ENCODE measurements around the gene ABCD1.
A peak's percentile ranks its signal among the peaks of the same experiment; 100 is the strongest.
"Not testable (repeated sequence)": the region's sequence is repeated elsewhere in the genome, so short reads cannot be mapped to it uniquely, and the experiment has no call there.

The ABCD1 gene

DNA sequence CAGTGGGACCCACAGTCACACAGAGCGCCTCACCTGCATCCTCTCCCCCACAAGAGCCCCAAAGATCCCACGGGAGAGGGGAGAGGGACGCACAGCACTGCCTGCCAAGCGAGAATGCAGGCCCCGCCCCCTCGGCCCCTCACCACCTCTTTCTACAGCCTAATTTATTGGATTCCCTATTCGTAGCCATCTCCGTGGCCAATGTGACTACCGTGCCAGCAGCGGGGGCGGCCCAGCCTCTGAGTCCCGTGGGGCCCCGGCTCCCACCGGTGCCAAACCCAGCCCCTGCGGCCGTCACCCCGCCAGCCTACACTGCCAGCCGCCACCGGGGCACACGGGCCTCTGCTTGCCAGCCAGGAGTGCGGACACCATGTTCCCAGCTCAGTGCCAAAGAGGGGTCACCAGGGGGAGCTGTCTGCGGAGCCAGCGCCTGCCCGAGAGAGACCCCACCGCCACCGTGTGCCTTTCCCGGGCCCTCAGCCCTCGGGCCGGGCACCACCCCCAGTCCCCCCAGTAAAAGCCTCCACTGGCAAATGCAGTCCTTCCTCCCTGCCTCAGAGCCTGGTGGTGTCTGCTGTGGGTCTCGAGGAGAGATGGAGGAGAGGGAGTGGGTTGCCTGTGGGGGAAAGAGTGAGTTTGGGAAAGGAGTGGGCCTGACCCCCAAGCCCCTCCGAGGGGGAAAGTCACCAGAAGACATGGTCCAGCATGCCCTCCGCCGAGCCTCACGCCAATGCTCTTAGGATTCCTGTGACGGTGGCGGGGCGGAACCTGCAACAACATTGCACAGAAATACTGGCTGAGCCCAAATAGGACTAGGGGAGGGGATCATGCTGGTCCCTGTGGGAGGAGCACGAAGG lies 19.8 kb downstream of the ABCD1 start:
- TF ChIP-seq POLR2A (IDR thresholded peaks at IDR 0.05; ENCODE audit: low read depth, low read length) = no peak
- FAIRE-seq (no peak), DNase-seq (ENCODE audit: insufficient read length, low spot score) (no peak)

DNA sequence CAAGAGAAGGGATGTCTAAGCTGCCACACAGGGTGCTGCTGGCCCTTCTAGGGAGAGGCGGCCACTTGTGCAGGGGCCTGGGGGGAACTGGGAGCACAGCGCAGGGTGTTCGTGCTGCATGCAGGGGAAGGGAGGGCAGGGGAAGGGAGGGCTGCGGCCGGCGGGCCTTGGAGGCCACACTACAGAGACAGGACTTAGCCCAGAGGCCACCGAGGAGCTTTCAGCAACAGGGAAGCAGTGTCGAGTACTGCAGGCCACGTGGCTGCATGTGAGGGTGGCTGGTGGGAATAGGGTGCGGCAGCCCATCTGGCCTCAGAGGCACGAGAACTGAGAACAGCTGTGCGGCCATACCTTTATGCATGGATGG lies 20.4 kb downstream of the ABCD1 start:
- not testable (repeated sequence) for FAIRE-seq; DNase-seq (ENCODE audit: insufficient read length, low spot score)

DNA sequence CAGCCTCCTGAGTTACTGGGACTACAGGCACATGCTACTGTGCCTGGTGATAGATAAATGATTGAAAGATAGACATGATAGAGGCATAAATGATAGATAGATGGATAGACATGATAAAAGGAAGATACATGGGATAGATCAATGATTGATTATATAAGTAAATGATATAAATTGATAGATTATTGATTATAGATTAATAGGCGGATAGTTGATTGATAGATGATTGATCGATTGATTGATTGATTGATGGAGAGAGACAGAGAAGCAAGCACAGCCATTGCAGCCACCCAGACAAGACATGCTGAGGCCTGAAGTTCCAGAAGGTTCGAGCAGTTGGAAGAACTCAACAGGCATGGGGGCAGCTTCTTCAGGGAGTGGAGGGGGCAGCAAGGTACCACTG lies 21.7 kb downstream of the ABCD1 start:
- DNase-seq (ENCODE audit: insufficient read length, low spot score) = no peak
- no peak for TF ChIP-seq POLR2A (IDR thresholded peaks at IDR 0.05; ENCODE audit: low read depth, low read length)
- FAIRE-seq = no peak

- DNase-seq (ENCODE audit: insufficient read length, low spot score); FAIRE-seq: not testable (repeated sequence)
These were observed 22.3 kb downstream of the ABCD1 start for GRCh38 chrX:153746991-153747390.

DNA sequence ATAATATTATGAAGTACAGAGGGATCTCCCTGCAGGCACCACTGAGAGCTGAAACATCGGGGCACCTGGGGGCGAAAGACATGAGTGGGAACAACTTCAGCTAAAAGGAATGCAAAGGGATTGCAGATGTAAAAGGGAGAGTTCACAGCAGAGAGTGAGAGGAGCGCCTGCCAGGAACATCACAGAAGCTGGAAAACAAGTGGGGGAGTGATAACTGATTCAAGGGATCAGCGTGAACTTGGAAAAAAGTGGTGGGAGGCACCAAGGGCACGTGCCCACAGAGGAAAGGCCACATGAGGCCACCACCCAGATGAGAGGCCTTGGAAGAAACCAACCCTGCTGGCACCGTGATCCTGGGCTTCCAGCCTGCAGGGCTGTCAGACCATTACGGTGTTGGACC lies 24.4 kb downstream of the ABCD1 start:
- DNase-seq (ENCODE audit: insufficient read length, low spot score); FAIRE-seq: not testable (repeated sequence)

DNA sequence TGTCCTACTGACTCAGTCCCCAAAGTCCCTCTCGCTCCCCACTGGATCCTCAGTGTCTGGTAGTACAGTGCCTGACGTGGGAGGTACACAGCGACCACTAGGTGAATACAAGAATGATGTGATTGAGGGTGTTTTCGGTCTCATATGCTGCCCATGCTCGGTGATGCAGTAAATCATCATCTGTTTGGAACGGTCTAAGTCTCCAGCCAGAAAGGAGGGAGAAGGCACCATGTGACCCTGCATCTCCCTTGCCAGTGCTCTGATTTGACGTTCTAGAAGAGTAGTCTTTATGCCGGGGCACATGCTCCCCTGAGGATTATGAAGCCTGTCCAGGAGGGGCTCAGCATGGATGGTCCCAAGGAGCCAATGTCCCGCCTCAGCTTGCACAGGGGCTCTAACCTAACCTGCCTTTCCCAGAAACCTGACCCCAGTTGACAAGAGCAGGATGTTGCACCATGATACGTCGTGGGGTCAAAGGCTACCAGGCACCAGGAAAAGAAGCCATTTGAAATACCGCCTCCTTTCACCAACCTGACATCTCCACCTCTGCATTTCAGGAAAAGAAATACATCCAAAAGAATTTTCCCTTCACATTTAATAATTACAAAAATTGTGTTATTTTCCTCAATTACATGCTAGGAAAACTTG lies 25.6 kb downstream of the ABCD1 start:
- no peak for TF ChIP-seq POLR2A (IDR thresholded peaks at IDR 0.05; ENCODE audit: low read depth, low read length)
- FAIRE-seq = no peak
- no peak for DNase-seq (ENCODE audit: insufficient read length, low spot score)

- FAIRE-seq = no peak
- no peak for DNase-seq (ENCODE audit: insufficient read length, low spot score)
- TF ChIP-seq POLR2A (IDR thresholded peaks at IDR 0.05; ENCODE audit: low read depth, low read length) = no peak
These were observed 30.5 kb downstream of the ABCD1 start for GRCh38 chrX:153755136-153755535.

GRCh38 chrX:153761863-153762262 lies 37.2 kb downstream of the ABCD1 start:
- FAIRE-seq (no peak), DNase-seq (ENCODE audit: insufficient read length, low spot score) (no peak)
- no peak for TF ChIP-seq POLR2A (IDR thresholded peaks at IDR 0.05; ENCODE audit: low read depth, low read length)

GRCh38 chrX:153762626-153763173 lies 38.0 kb downstream of the ABCD1 start:
- FAIRE-seq = no peak
- DNase-seq (ENCODE audit: insufficient read length, low spot score) = no peak
- no peak for TF ChIP-seq POLR2A (IDR thresholded peaks at IDR 0.05; ENCODE audit: low read depth, low read length)

DNA sequence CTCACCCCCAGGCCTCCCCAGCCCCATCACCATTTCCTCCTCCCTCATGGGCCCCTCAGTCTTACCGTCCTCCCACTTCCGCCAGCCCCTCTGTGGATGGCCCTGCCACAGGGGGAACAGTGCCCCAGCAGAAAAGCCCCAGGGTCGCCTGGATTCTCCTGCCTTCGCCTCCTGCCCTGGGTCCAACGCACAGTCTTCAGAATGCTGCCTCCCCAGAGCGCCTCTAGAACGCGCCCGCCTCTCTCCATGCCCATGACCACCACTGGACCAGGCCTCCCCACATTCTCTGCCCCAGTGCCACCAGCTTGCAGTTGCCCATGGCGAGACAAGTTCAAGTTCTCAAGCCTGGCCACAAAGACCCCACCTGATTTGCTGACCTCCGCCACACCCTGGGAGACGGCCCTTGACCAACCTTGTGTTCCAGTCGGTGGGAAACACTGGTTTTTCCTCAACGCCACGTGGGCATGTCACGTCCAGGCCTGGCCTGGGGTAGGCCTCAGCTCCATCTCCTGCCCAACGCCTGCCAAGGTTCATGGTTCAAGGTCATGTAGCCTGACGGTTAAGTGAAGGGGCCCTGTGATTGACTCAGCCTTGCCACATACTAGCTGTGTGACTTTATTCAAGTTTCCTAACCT lies 38.8 kb downstream of the ABCD1 start:
- FAIRE-seq (no peak), DNase-seq (ENCODE audit: insufficient read length, low spot score) (no peak)
- no peak for TF ChIP-seq POLR2A (IDR thresholded peaks at IDR 0.05; ENCODE audit: low read depth, low read length)

DNA sequence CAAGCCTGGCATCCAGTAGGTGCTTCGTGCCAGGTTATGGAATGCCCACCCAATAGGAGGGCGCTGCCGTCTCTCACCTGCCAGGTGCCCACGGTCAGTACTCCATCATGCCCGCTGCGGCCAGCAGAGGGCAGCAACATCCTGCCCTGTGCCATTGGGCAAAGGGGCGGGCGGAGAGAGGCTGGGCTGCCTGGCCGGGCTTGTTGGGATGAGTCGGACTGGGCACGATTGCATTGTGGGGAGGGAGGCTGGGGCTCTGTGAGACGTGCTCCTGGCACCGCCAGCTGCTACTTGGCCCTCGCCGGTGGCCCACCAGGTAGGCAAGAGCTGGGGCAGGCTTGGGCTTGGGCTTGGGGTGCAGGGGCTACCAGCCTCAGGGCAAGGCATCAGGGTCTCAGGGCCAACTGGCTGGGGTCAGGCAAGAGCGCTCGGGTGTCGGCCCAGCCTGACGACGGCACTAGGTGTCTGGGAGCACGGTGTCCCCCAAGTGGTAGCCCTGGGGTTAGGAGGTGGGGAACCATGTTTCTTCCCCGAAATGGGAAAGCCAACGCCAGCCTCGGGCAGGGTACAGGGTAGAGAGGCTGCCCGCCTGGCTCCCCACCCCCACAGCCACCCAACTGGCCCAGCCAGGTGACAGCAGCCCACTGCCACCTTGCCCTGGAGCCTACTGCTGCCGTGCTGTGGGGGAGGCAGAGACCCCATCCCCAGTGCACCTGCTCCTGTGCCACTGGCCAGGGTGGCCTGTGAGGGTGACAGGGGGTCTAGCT lies 39.5 kb downstream of the ABCD1 start, which contains the start of gene PLXNB3:
Gene PLXNB3 (plus strand): TSS at position 261 of the 767 bp plus-strand sequence. CDS start 1,287 bp downstream, outside the sequence.
- FAIRE-seq (peak; percentile 20), DNase-seq (ENCODE audit: insufficient read length, low spot score) (peak; percentile 84)
- no peak for TF ChIP-seq POLR2A (IDR thresholded peaks at IDR 0.05; ENCODE audit: low read depth, low read length)

DNA sequence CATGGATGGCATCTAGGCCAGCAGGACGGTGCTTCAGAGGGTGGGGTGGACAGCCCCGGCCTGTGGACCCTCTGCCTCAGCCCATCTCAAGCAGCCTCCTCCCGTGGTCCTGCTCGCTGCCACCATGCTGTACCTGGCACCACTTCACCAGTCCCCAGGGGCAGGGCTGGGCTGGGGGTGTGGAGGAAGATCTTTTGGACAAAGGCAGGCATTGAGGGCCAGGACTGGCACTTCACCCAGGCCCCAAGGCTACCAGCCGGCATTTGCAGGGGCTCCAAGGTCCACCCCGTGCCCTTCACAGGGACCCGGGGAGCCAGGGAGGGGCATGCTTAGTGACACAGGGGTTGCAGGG lies 40.1 kb downstream of the ABCD1 start:
- FAIRE-seq = no peak
- no peak for TF ChIP-seq POLR2A (IDR thresholded peaks at IDR 0.05; ENCODE audit: low read depth, low read length)
- no peak for DNase-seq (ENCODE audit: insufficient read length, low spot score)

DNA sequence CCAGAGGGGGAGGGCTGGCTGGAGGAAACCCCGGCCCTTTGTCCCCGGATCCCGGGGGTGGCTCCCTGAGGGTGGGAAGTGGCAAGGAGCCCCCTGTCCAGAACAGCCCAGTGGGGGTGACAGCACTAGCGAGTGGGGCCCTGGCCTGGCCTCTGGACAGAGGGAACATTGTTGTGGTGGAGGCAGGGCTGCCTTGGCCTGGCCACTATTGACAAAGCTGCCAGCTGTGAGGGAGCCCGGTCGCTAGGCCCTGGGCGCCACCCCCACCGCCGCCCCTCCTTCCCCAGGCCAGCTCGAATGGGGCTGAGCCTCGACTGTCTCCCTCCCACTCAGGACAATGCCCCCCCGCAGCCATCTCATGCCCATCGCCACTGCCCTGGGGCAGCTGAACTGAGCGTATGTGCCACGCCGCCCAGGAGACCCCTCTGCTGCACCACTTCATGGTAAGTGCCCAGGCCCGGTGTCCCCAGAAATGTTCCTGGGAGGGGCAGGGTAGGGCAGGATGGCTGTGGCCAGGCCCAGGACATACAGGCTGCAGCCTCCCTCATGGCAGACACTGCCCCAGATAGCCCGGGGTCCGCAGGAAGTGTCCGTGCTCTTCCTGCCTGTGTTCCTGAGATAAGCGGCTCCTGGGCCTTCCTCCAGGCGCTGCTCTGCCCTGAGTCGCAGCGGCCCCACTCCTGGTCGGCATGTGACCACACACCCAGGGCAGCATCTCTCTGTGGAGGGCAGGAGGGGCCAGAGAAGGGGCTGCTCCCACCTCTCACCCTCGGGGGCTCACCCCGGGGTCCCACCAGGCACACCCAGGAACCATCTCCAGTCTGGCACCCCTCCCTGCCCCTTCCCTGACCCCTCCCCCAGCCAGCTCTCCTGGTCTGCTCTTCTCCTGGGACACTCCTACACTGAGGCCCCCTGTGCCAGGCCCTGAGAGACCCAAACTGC lies 40.8 kb downstream of the ABCD1 start:
- no peak for FAIRE-seq
- no peak for DNase-seq (ENCODE audit: insufficient read length, low spot score)
- TF ChIP-seq POLR2A (IDR thresholded peaks at IDR 0.05; ENCODE audit: low read depth, low read length) = no peak; the same call in 1 of the 2 replicates
